ENCODE measurements around the gene TUBAL3. TPM values are rescaled to one million over a fixed set of nuclear protein-coding genes. Genes with fewer than 3 reads are reported as not detected.
"Not testable (repeated sequence)": the region's sequence is repeated elsewhere in the genome, so short reads cannot be mapped to it uniquely, and the experiment has no call there.

TUBAL3 gene
- polyA plus RNA-seq, 12 donors: 0.07 to 6.0 (median 0.14) TPM; not detected in 5

- not testable (repeated sequence) for DNase-seq
Observed at GRCh38 chr10:5380395-5380794, 24.2 kb downstream of the TUBAL3 start.

GRCh38 chr10:5379202-5379601 is 25.4 kb downstream of the TUBAL3 start:
- not testable (repeated sequence) for DNase-seq

GRCh38 chr10:5376450-5376849 is 28.2 kb downstream of the TUBAL3 start:
- no peak for DNase-seq

- DNase-seq: no peak
Observed at GRCh38 chr10:5373891-5374611, 30.6 kb downstream of the TUBAL3 start.

- DNase-seq: no peak
Observed at GRCh38 chr10:5373307-5373706, 31.3 kb downstream of the TUBAL3 start.

GRCh38 chr10:5370493-5371352 is 33.9 kb downstream of the TUBAL3 start:
- DNase-seq: no peak

GRCh38 chr10:5369362-5370158 is 35.1 kb downstream of the TUBAL3 start:
- DNase-seq: no peak

- DNase-seq: no peak
Observed at GRCh38 chr10:5365928-5366327, 38.7 kb downstream of the TUBAL3 start.

- DNase-seq: no peak
Observed at GRCh38 chr10:5364890-5365338, 39.7 kb downstream of the TUBAL3 start, which contains the start of gene UCN3. UCN3 (plus strand) TSS chr10:5364966; CDS start chr10:5373721, 8,755 bp downstream.

- no peak for DNase-seq
Observed at GRCh38 chr10:5364374-5364773, 40.3 kb downstream of the TUBAL3 start.

GRCh38 chr10:5362873-5363272 is 41.8 kb downstream of the TUBAL3 start:
- no peak for DNase-seq

- no peak for DNase-seq
Observed at GRCh38 chr10:5361966-5362365, 42.7 kb downstream of the TUBAL3 start.

- no peak for DNase-seq
Observed at GRCh38 chr10:5360318-5360915, 44.2 kb downstream of the TUBAL3 start.

GRCh38 chr10:5356302-5356763 is 48.3 kb downstream of the TUBAL3 start:
- no peak for DNase-seq

GRCh38 chr10:5355594-5356301 is 48.9 kb downstream of the TUBAL3 start:
- DNase-seq: no peak

- no peak for DNase-seq
Observed at GRCh38 chr10:5354068-5354467, 50.6 kb downstream of the TUBAL3 start.

GRCh38 chr10:5349362-5349761 is 55.3 kb downstream of the TUBAL3 start:
- DNase-seq: no peak

- DNase-seq: no peak
Observed at GRCh38 chr10:5346881-5347280, 57.7 kb downstream of the TUBAL3 start.

- DNase-seq: no peak
Observed at GRCh38 chr10:5344746-5345145, 59.9 kb downstream of the TUBAL3 start.

GRCh38 chr10:5343979-5344378 is 60.6 kb downstream of the TUBAL3 start:
- DNase-seq: no peak

- no peak for DNase-seq
Observed at GRCh38 chr10:5343561-5343960, 61.1 kb downstream of the TUBAL3 start.

All from muscle of arm (tissue), 12 donors.